ENCODE data around the gene NECTIN4. TPM values are rescaled to one million over a fixed set of nuclear protein-coding genes. Genes with fewer than 3 reads are reported as not detected.
"Not testable (repeated sequence)": the region's sequence is repeated elsewhere in the genome, so short reads cannot be mapped to it uniquely, and the experiment has no call there.

The NECTIN4 gene
- total RNA-seq, 1 donor from 2014 or later: 29.9 TPM

- Mint-ChIP-seq H3K36me3 (peaks cover 2% of the 10 kb centered on the region), H3K4me3 (no peak overlapping the region), H3K4me1 (peaks cover 30% of the 10 kb centered on the region)
These were observed 55.6 kb downstream of the NECTIN4 start for GRCh38 chr1:161033751-161034150.

GRCh38 chr1:161032409-161032808 is 56.9 kb downstream of the NECTIN4 start:
- Mint-ChIP-seq H3K9me3 (no peaks in the 10 kb centered on the region), H3K27ac (peak overlapping the region; percentile 51), H3K36me3 (peaks cover 2% of the 10 kb centered on the region), H3K4me3 (no peak overlapping the region), H3K27me3 (ENCODE audit: low read depth) (no peaks in the 10 kb centered on the region), H3K4me1 (peaks cover 21% of the 10 kb centered on the region)
- TF ChIP-seq CTCF (IDR thresholded peaks at IDR 0.05; ENCODE audit: unreplicated experiment): no peak
- no peak for DNase-seq (ENCODE audit: low spot score in 2 of 2, unreplicated experiment in 2 of 2)

More at GRCh38 chr1:161033751-161034150, 55.6 kb downstream of the NECTIN4 start:
- TF ChIP-seq CTCF (IDR thresholded peaks at IDR 0.05; ENCODE audit: unreplicated experiment): no peak
- H3K27ac Mint-ChIP-seq: no peak overlapping the region
- H3K27me3 Mint-ChIP-seq (ENCODE audit: low read depth): no peaks in the 10 kb centered on the region
- no peak for DNase-seq (ENCODE audit: low spot score in 2 of 2, unreplicated experiment in 2 of 2)
- no peaks in the 10 kb centered on the region for H3K9me3 Mint-ChIP-seq

- peaks cover 2% of the 10 kb centered on the region for H3K36me3 Mint-ChIP-seq
- no peaks in the 10 kb centered on the region for H3K9me3 Mint-ChIP-seq
- peaks cover 16% of the 10 kb centered on the region for H3K4me1 Mint-ChIP-seq
- no peak for DNase-seq (ENCODE audit: low spot score in 2 of 2, unreplicated experiment in 2 of 2)
- H3K27me3 Mint-ChIP-seq (ENCODE audit: low read depth): no peaks in the 10 kb centered on the region
- TF ChIP-seq CTCF (IDR thresholded peaks at IDR 0.05; ENCODE audit: unreplicated experiment): no peak
- no peak overlapping the region for H3K4me3 Mint-ChIP-seq
- H3K27ac Mint-ChIP-seq: peak overlapping the region; percentile 87
These were observed 57.5 kb downstream of the NECTIN4 start for GRCh38 chr1:161031874-161032273.

- H3K9me3 Mint-ChIP-seq; H3K27me3 Mint-ChIP-seq (ENCODE audit: low read depth); DNase-seq (ENCODE audit: low spot score in 2 of 2, unreplicated experiment in 2 of 2); H3K4me3 Mint-ChIP-seq; H3K36me3 Mint-ChIP-seq; H3K27ac Mint-ChIP-seq: not testable (repeated sequence)
- H3K4me1 Mint-ChIP-seq: peaks cover 16% of the 10 kb centered on the region
These were observed 59.9 kb downstream of the NECTIN4 start for GRCh38 chr1:161029466-161029865.

GRCh38 chr1:161026954-161027353 is 62.4 kb downstream of the NECTIN4 start:
- not testable (repeated sequence) for H3K4me1 Mint-ChIP-seq; H3K27ac Mint-ChIP-seq; H3K9me3 Mint-ChIP-seq; H3K36me3 Mint-ChIP-seq; H3K27me3 Mint-ChIP-seq (ENCODE audit: low read depth); H3K4me3 Mint-ChIP-seq; DNase-seq (ENCODE audit: low spot score in 2 of 2, unreplicated experiment in 2 of 2)

- DNase-seq (ENCODE audit: low spot score in 2 of 2, unreplicated experiment in 2 of 2); H3K27me3 Mint-ChIP-seq (ENCODE audit: low read depth); H3K36me3 Mint-ChIP-seq; H3K9me3 Mint-ChIP-seq: not testable (repeated sequence)
- Mint-ChIP-seq H3K4me1 (peaks cover 35% of the 10 kb centered on the region), H3K4me3 (peak overlapping the region; percentile 41), H3K27ac (peak overlapping the region; percentile 100)
These were observed 66.9 kb downstream of the NECTIN4 start for GRCh38 chr1:161022432-161022831.

GRCh38 chr1:161021970-161022353 is 67.4 kb downstream of the NECTIN4 start:
- H3K27ac Mint-ChIP-seq: peak overlapping the region; percentile 100
- H3K9me3 Mint-ChIP-seq: no peaks in the 10 kb centered on the region
- H3K27me3 Mint-ChIP-seq (ENCODE audit: low read depth): peaks cover 8% of the 10 kb centered on the region
- H3K4me3 Mint-ChIP-seq: peak overlapping the region; percentile 86
- H3K36me3 Mint-ChIP-seq: no peaks in the 10 kb centered on the region
- peaks cover 40% of the 10 kb centered on the region for H3K4me1 Mint-ChIP-seq
- DNase-seq (ENCODE audit: low spot score in 2 of 2, unreplicated experiment in 2 of 2): no peak
- TF ChIP-seq CTCF (IDR thresholded peaks at IDR 0.05; ENCODE audit: unreplicated experiment): no peak

All from mesothelial cell of epicardium (in vitro differentiated cells).